Kidney epithelial cell (primary cell): ENCODE measurements around the gene RASD1. TPM values are rescaled to one million over a fixed set of nuclear protein-coding genes. Genes with fewer than 3 reads are reported as not detected.

Source experiments
- DNase-seq: peaks from one replicate; pipeline ENCODE4 v3.0.0-alpha.2; 2010; ENCODE audit warnings: low read depth
- H3K27me3 ChIP-seq: 2 replicates; pipeline ENCODE4 v1.6.0; 2011; ENCODE audit warnings: low read length; ENCODE audit not compliant: control insufficient read depth, insufficient read depth
- H3K36me3 ChIP-seq: 2 replicates; pipeline ENCODE4 v1.5.1; 2011; ENCODE audit warnings: low read length; ENCODE audit not compliant: control insufficient read depth, insufficient read depth
- H3K4me3 ChIP-seq: 2 replicates; pipeline ENCODE4 v1.5.1; 2011; ENCODE audit warnings: low read depth, mild to moderate bottlenecking, control low read depth, low read length
- CTCF ChIP-seq: IDR thresholded peaks from 2 replicates; pipeline ENCODE4 v1.5.1; 2011; ENCODE audit warnings: mild to moderate bottlenecking, moderate library complexity, low read length, control low read depth, inconsistent platforms; ENCODE audit not compliant: insufficient read depth, poor library complexity, severe bottlenecking
- total RNA-seq: library from RNA; depleted of rRNA; stranded (reverse); fragments of >200 nt; gene quantifications from 2 replicates; pipeline ENCODE4 v1.2.3, GENCODE V29; 2015

RASD1 gene
- total RNA-seq, 1 donor from 2014 or later = 0.17 TPM

- TF ChIP-seq CTCF = no peak
- Histone ChIP-seq H3K4me3 (no peak overlapping the region), H3K27me3 (no peaks in the 10 kb centered on the region), H3K36me3 (no peaks in the 10 kb centered on the region)
- DNase-seq = no peak
Measured at GRCh38 chr17:17523731-17524490, 27.7 kb upstream of the RASD1 start.

- no peak for DNase-seq
- Histone ChIP-seq H3K27me3 (peaks cover 4% of the 10 kb centered on the region), H3K36me3 (no peaks in the 10 kb centered on the region), H3K4me3 (no peak overlapping the region)
- no peak for TF ChIP-seq CTCF
Measured at GRCh38 chr17:17523001-17523730, 27.0 kb upstream of the RASD1 start.

- Histone ChIP-seq H3K27me3 (peaks cover 4% of the 10 kb centered on the region), H3K4me3 (no peak overlapping the region), H3K36me3 (no peaks in the 10 kb centered on the region)
- DNase-seq = no peak
- TF ChIP-seq CTCF = no peak
Measured at GRCh38 chr17:17520599-17521232, 24.5 kb upstream of the RASD1 start.

- Histone ChIP-seq H3K4me3 (no peak overlapping the region), H3K36me3 (no peaks in the 10 kb centered on the region), H3K27me3 (peaks cover 4% of the 10 kb centered on the region)
- no peak for DNase-seq
- no peak for TF ChIP-seq CTCF
Measured at GRCh38 chr17:17519886-17520285, 23.7 kb upstream of the RASD1 start.

- Histone ChIP-seq H3K27me3 (peaks cover 4% of the 10 kb centered on the region), H3K36me3 (no peaks in the 10 kb centered on the region), H3K4me3 (no peak overlapping the region)
- no peak for TF ChIP-seq CTCF
- no peak for DNase-seq
Measured at GRCh38 chr17:17518951-17519350, 22.8 kb upstream of the RASD1 start.
